Neural crest cell (in vitro differentiated cells): ENCODE data around the gene GID8. TPM values are rescaled to one million over a fixed set of nuclear protein-coding genes. Genes with fewer than 3 reads are reported as not detected.
"Not testable (repeated sequence)": the region's sequence is repeated elsewhere in the genome, so short reads cannot be mapped to it uniquely, and the experiment has no call there.

Experiments
- DNase-seq: peaks from one replicate; pipeline ENCODE4 v3.0.0; 2021; ENCODE audit warnings: low read depth, mixed read lengths, low spot score
- H3K27ac Mint-ChIP-seq: one replicate; pipeline ENCODE4 v1.8.0; 2021; ENCODE audit warnings: mild to moderate bottlenecking, mixed read lengths; ENCODE audit not compliant: unreplicated experiment
- H3K27me3 Mint-ChIP-seq: 2 replicates; pipeline ENCODE4 v1.8.0; 2021; ENCODE audit warnings: low read depth, mild to moderate bottlenecking, mixed read lengths
- H3K36me3 Mint-ChIP-seq: 2 replicates; pipeline ENCODE4 v1.8.0; 2021; ENCODE audit warnings: low read depth, mild to moderate bottlenecking, mixed read lengths
- H3K4me1 Mint-ChIP-seq: 2 replicates; pipeline ENCODE4 v1.8.0; 2021; ENCODE audit warnings: mixed read lengths
- H3K4me3 Mint-ChIP-seq: one replicate; pipeline ENCODE4 v1.8.0; 2021; ENCODE audit warnings: mild to moderate bottlenecking, mixed read lengths
- H3K9me3 Mint-ChIP-seq: 2 replicates; pipeline ENCODE4 v1.8.0; 2021; ENCODE audit warnings: mixed read lengths
- total RNA-seq: library from RNA; stranded (reverse); gene quantifications from 2 replicates; pipeline ENCODE4 v1.2.1, GENCODE V29; 2021
- TF ChIP-seq, protein P1 (sequence below): fragments of 200-600 bp; sonication (generic); conservative IDR thresholded peaks from 2 replicates; pipeline ENCODE4 v1.5.0; 2021; ENCODE audit warnings: antibody characterized with exemption, mild to moderate bottlenecking

The GID8 gene
- total RNA-seq, 1 donor from 2014 or later = 62.3 TPM

DNA sequence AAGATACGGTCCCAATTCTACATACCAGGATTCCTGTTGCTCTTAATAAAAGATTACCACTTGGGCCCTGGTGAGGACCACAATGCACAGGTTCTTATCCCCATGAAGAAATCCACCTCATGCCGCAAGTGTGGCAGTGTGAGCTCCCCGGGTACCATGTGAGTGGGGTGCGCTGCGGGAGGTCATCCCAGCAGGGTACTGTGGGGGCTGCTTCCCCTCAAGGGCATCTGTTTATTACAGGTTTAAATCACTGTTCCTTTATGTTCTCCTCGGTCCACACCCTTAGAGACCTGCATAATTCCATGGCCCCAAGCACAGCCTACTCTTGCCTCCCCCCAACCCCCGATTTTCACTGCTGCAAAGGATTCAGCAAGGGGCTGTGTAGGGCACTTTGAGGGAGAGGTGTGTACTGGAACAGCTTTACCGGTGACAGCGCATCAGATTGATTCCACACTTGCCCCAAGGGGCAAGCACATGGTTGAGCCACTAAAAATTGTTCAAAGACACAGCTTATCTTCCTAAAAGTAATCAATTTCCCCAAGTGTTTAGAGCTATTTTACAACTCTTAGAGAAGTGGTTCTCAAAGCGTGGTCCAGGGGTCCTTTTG lies 17.8 kb upstream of the GID8 start:
- no peak for DNase-seq
- Mint-ChIP-seq H3K4me3 (peak overlapping the region; percentile 52), H3K27me3 (no peaks in the 10 kb centered on the region), H3K27ac (no peak overlapping the region), H3K36me3 (no peaks in the 10 kb centered on the region), H3K9me3 (no peaks in the 10 kb centered on the region), H3K4me1 (peaks cover 79% of the 10 kb centered on the region)
- TF ChIP-seq, protein P1, sequence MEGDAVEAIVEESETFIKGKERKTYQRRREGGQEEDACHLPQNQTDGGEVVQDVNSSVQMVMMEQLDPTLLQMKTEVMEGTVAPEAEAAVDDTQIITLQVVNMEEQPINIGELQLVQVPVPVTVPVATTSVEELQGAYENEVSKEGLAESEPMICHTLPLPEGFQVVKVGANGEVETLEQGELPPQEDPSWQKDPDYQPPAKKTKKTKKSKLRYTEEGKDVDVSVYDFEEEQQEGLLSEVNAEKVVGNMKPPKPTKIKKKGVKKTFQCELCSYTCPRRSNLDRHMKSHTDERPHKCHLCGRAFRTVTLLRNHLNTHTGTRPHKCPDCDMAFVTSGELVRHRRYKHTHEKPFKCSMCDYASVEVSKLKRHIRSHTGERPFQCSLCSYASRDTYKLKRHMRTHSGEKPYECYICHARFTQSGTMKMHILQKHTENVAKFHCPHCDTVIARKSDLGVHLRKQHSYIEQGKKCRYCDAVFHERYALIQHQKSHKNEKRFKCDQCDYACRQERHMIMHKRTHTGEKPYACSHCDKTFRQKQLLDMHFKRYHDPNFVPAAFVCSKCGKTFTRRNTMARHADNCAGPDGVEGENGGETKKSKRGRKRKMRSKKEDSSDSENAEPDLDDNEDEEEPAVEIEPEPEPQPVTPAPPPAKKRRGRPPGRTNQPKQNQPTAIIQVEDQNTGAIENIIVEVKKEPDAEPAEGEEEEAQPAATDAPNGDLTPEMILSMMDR = no peak

DNA sequence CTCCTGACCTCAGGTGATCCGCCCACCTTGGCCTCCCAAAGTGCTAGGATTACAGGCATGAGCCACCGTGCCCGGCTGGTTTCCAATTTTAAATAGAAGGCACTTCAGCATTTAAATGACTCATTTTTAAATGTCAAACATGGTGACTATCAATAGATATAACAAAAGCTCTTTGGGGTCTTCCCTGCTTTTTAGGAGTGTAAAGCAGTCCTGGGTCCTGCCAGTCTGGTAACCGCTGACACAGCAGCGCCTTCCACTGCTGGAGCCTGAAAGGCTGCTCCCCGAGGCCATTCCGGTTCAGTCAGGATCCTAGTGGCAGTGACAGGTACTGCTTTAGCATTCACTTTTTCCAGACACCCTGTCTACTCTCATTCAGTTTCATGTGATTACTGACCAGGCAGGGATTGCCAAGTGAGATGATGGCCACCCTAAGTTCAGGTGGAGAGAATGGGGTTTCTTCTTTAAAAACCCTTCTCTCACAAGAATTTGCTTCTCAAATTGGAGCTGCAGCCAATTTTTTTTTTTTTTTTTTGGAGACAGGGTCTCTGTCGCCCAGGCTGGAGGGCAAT lies 16.7 kb upstream of the GID8 start:
- no peaks in the 10 kb centered on the region for H3K36me3 Mint-ChIP-seq
- TF ChIP-seq, protein P1 = peak; percentile 73
- no peak overlapping the region for H3K27ac Mint-ChIP-seq
- DNase-seq = peak; percentile 61
- H3K27me3 Mint-ChIP-seq = no peaks in the 10 kb centered on the region
- peaks cover 72% of the 10 kb centered on the region for H3K4me1 Mint-ChIP-seq
- H3K4me3 Mint-ChIP-seq = peak overlapping the region; percentile 73
- no peaks in the 10 kb centered on the region for H3K9me3 Mint-ChIP-seq

DNA sequence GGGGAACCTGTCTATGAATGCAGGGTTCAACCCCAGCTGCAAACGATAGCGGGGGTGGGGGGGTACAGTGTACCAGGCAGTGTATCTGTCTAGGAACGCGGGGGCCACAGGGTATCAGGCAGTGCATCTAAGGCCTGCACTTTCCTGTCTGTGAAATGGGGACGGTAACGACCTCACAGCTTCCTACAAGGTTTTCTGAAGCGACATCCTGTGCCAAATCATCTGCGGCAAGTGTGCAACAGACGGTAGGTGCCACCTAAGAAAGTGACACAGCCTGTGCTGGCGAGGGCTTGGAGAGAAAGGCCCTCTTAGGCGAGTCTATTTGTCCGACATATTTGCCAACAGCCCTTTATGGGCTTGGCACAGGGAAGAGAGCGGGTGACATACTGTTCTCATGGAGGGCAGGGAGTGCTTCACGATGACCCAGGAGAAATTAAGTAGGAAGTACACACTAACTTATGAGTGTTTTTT lies 15.5 kb upstream of the GID8 start:
- DNase-seq = no peak
- H3K9me3 Mint-ChIP-seq = no peaks in the 10 kb centered on the region
- H3K4me1 Mint-ChIP-seq = peaks cover 68% of the 10 kb centered on the region
- TF ChIP-seq, protein P1 = no peak
- H3K4me3 Mint-ChIP-seq = peak overlapping the region; percentile 23
- H3K27ac Mint-ChIP-seq = no peak overlapping the region
- no peaks in the 10 kb centered on the region for H3K27me3 Mint-ChIP-seq
- no peaks in the 10 kb centered on the region for H3K36me3 Mint-ChIP-seq

DNA sequence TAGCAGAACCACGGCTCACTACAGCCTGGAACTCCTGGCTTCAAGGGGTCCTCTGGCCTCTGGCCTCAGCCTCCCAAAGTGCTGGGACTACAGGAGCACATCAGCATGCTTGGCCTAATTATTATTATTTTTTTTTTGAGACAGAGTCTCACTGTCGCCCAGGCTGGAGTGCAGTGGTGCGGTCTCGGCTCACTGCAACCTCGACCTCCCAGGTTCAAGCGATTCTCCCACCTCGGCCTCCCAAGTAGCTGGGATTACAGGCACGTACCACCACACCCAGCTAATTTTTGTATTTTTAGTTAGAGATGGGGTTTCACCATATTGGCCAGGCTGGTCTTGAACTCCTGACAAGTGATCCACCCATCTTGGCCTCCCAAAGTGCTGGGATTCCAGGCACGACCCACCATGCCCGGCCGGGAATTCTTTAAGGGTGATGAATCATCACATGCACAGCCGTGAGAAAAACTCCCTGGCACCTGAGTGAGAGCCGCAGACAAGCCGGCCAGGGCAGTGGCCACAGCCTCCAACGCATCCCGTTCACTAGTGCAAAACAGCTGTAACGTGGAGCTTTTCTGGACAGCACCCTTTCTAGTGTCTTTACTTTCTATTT lies 14.8 kb upstream of the GID8 start:
- H3K27me3 Mint-ChIP-seq, DNase-seq, H3K36me3 Mint-ChIP-seq, H3K9me3 Mint-ChIP-seq, H3K27ac Mint-ChIP-seq: not testable (repeated sequence)
- H3K4me3 Mint-ChIP-seq = peak overlapping the region; percentile 23
- peaks cover 66% of the 10 kb centered on the region for H3K4me1 Mint-ChIP-seq

DNA sequence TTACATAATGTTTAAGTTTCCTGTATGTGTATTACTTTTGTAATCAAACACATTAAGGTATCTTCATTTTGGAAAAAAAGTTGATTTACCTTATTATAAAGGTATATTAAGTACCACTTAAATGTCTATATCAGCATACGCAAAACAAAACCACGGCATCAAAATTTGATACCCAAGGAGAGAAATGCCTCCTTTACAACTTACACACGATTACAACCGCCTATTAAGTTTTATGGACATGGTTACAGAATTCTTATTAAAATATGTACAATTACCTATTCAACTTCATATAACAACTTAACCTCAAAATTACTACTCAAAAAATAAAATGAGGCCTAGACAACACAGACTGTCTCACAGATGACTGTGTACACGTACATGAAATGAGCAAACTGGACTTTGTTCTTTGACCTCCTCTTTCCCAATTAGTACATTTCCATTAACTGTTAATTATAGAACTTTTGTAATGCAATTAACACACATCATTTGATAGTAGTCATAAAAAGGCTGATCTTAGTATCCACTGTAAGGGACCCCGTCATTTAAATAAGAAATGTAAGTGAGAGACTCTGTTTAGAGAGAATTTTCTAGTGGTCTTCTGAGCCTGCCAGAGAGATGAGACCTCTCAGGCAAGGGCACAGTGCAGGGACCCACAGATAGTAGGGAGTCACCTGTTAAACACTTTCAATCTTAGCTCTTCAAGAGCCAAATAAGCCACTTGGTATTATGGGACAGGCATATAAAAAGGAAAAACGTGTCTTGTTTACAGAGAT lies 14.1 kb upstream of the GID8 start:
- Mint-ChIP-seq H3K36me3 (no peaks in the 10 kb centered on the region), H3K4me3 (peak overlapping the region; percentile 92), H3K9me3 (no peaks in the 10 kb centered on the region), H3K4me1 (peaks cover 64% of the 10 kb centered on the region), H3K27ac (no peak overlapping the region), H3K27me3 (no peaks in the 10 kb centered on the region)
- DNase-seq = no peak
- TF ChIP-seq, protein P1 = no peak
